ENCODE measurements around the gene ANXA10.
"Not testable (repeated sequence)": the region's sequence is repeated elsewhere in the genome, so short reads cannot be mapped to it uniquely, and the experiment has no call there.

DNA sequence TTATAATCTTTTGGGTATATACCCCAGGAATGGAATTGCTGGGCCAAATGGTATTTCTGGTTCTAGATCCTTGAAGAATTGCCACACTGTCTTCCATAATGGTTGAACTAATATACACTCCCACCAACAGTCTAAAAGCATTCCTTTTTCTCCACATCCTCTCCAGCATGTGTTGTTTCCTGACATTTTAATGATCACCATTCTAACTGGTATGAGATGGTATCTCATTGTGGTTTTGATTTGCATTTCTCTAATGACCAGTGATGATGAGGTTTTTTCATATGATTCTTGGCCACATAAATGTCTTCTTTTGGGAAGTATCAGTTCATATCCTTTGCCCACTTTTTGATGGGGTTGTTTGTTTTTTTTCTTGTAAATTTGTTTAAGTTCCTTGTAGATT is 121.2 kb downstream of the ANXA10 start:
- TF ChIP-seq EZH2 (IDR thresholded peaks at IDR 0.05; ENCODE audit: borderline replicate concordance, low read depth, low read length, severe bottlenecking); CTCF (IDR thresholded peaks at IDR 0.05; ENCODE audit: extremely low read depth in 1 of 2, insufficient read depth in 1 of 2, low read depth in 1 of 2, low read length in 2 of 2); POLR2A (IDR thresholded peaks at IDR 0.05; ENCODE audit: low read depth, low read length); POLR2AphosphoS5 (IDR thresholded peaks at IDR 0.05; ENCODE audit: insufficient read depth, low read depth, low read length); JUN (IDR thresholded peaks at IDR 0.05; ENCODE audit: borderline replicate concordance, insufficient read depth, insufficient read length, low read depth): not testable (repeated sequence)
- TF ChIP-seq, protein P1, sequence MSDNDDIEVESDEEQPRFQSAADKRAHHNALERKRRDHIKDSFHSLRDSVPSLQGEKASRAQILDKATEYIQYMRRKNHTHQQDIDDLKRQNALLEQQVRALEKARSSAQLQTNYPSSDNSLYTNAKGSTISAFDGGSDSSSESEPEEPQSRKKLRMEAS (IDR thresholded peaks at IDR 0.05; ENCODE audit: insufficient read depth, insufficient read length): not testable (repeated sequence)
